Ovary (tissue), 9 donors: ENCODE measurements around the gene IFNA7. TPM values are rescaled to one million over a fixed set of nuclear protein-coding genes. Genes with fewer than 3 reads are reported as not detected.
"Not testable (repeated sequence)": the region's sequence is repeated elsewhere in the genome, so short reads cannot be mapped to it uniquely, and the experiment has no call there.

ENCODE experiments used
- DNase-seq, 5 donors: peaks; one replicate each; pipeline ENCODE4 v3.0.0-alpha.2; 2019 to 2020
- H3K27ac ChIP-seq, 2 donors: fragments of 200-600 bp; one replicate each; pipeline versions ENCODE4 v1.5.1 to v1.8.0; 2019 to 2022
- H3K27me3 ChIP-seq: fragments of 200-600 bp; one replicate; pipeline ENCODE4 v1.8.0; 2022
- H3K36me3 ChIP-seq: fragments of 200-600 bp; sonication (generic); one replicate; pipeline ENCODE4 v1.5.1; 2019
- H3K4me1 ChIP-seq: one replicate; pipeline ENCODE4 v1.8.1; 2013; ENCODE audit warnings: mild to moderate bottlenecking, moderate library complexity; ENCODE audit not compliant: insufficient read depth
- H3K4me3 ChIP-seq: fragments of 200-600 bp; sonication (generic); one replicate; pipeline ENCODE4 v1.5.1; 2017
- H3K9me3 ChIP-seq, 2 donors: fragments of 200-600 bp in 1 of 2; sonication (generic) in 1 of 2; one replicate each; pipeline versions ENCODE4 v1.5.1 to v1.8.1; 2013 to 2019; ENCODE audit warnings: mild to moderate bottlenecking in 1 of 2, moderate library complexity in 1 of 2
- EP300 ChIP-seq: sonication (generic); formaldehyde crosslinking; IDR thresholded peaks from one replicate; pipeline ENCODE4 v1.6.1; 2017; ENCODE audit warnings: antibody characterized with exemption
- POLR2A ChIP-seq: fragments of 450-650 bp; IDR thresholded peaks from one replicate; pipeline ENCODE4 v1.6.1; 2017; ENCODE audit warnings: antibody characterized with exemption, mild to moderate bottlenecking, moderate library complexity
- WGBS, 3 donors: extraction: QIAGEN DNeasy Blood & Tissue Kit in 1 of 3; methylation state at CpG; one replicate each; pipeline versions ENCODE4 v1.1.5 to v1.1.7; 2013 to 2017; 5-methylcytosine and 5-hydroxymethylcytosine counted together
- intact Hi-C, 4 donors: fragments of 100-400 bp; cut with DNase I; formaldehyde crosslinking; loops; one replicate each; pipeline versions ENCODE4 v1.11.0 to v1.15.1; 2022 to 2023
- polyA plus RNA-seq, 2 donors: library from polyadenylated mRNA; stranded (reverse); fragments of 200-250 nt in 1 of 2; fragments of 350-450 nt in 1 of 2; fragmentation: Illumina TruSeq in 1 of 2; extraction: RNeasy Lipid Tissue Mini Kit (QIAGEN cat#74804) in 1 of 2; gene quantifications; one replicate each; pipeline ENCODE4 v1.2.3, GENCODE V29; 2013 to 2014
- total RNA-seq, 7 donors: library from RNA; depleted of rRNA in 2 of 7; stranded (reverse); fragments of >200 nt in 2 of 7; fragmentation: NEBNext Ultra II Directional in 3 of 7; extraction: Animal tissue kit (Norgen Biotek cat#: 25700) in 3 of 7; gene quantifications; one replicate each; pipeline versions ENCODE4 v1.1.0 to v1.2.4, GENCODE V29; 2016 to 2023
- TF ChIP-seq, protein P1 (sequence below), 3 donors: fragments of 450-650 bp in 2 of 3; fragments of 200-600 bp in 1 of 3; IDR thresholded peaks; one replicate each; pipeline versions ENCODE4 v1.5.1 to v1.8.0; 2016 to 2022; ENCODE audit warnings: antibody characterized with exemption in 3 of 3, mild to moderate bottlenecking in 1 of 3
- donor health status: DM: no; HTN: no; CAD: no; lungs with moderate emphysema.
- donor health status: DM: no; HTN: no; CAD: no.
- donor health status: Bipolar disorder and iron deficiency.
- donor health status: DM: yes; HTN: yes; CAD: no.
- donor health status: DM: no; HTN: no; CAD: no.
- donor health status: DM: yes; HTN: yes; CAD: no.

The IFNA7 gene
- total and polyA plus RNA-seq, 9 donors: not detected

DNA sequence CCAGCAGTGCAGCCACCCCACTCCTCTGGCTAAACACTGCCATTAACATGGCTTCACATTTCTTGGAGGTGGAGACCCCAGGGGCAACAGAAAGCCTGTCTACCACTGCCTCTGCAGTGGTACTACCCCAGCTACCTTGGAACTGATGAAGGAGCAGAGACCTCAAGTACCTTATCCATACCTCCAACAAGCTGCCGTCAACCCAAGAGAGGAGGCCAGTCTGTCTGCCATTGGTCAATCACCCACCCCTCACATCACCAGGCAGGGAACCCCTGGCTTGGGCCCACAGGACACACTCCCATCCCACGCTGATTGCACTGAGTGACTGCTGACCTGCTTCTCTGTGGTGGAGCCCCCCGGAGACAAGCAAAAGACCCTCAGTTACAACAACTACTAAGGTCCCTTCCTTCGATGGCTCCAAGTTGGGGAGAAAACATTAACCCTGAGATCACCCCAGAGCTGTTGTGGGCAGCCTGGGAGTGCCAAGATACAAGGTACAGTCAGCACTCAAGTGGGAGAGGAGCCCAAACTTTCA, 32.2 kb upstream of the IFNA7 start:
- intact Hi-C loops: no loop called here
- no peak for DNase-seq
- H3K4me3 ChIP-seq: no peak overlapping the region
- no peak overlapping the region for H3K27ac ChIP-seq
- H3K4me1 ChIP-seq: no peaks in the 10 kb centered on the region
- WGBS, 3 donors: 74 to 83% (median 78%) methylated on average over 4 of the region's 4 CpGs
- no peaks in the 10 kb centered on the region for H3K36me3 ChIP-seq
- TF ChIP-seq POLR2A (no peak), EP300 (no peak)
- TF ChIP-seq, protein P1, sequence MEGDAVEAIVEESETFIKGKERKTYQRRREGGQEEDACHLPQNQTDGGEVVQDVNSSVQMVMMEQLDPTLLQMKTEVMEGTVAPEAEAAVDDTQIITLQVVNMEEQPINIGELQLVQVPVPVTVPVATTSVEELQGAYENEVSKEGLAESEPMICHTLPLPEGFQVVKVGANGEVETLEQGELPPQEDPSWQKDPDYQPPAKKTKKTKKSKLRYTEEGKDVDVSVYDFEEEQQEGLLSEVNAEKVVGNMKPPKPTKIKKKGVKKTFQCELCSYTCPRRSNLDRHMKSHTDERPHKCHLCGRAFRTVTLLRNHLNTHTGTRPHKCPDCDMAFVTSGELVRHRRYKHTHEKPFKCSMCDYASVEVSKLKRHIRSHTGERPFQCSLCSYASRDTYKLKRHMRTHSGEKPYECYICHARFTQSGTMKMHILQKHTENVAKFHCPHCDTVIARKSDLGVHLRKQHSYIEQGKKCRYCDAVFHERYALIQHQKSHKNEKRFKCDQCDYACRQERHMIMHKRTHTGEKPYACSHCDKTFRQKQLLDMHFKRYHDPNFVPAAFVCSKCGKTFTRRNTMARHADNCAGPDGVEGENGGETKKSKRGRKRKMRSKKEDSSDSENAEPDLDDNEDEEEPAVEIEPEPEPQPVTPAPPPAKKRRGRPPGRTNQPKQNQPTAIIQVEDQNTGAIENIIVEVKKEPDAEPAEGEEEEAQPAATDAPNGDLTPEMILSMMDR (IDR thresholded peaks at IDR 0.05): no peak
- no peaks in the 10 kb centered on the region for H3K9me3 ChIP-seq
- H3K27me3 ChIP-seq: no peaks in the 10 kb centered on the region

DNA sequence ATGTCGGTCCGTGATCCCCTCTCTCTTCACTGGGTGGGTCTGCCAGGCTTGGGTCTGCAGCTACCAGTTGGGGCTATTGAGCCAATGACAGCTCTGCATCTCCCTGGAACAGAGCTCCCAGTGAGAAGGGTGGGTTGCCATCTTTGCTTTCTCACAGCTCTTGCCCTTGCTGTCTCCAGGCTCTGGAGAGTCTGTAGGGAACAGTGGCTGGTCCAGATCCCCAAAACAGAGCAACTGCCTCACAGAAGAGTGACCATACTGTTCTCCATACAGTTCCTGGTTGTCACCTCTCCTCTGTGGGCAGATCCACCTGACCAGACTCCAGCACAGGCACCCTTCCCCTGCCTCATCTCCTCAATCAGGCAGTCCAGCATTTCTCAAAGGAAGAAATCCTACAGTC, 31.3 kb upstream of the IFNA7 start:
- intact Hi-C loops: no loop called here
- no peak overlapping the region for H3K27ac ChIP-seq
- TF ChIP-seq POLR2A: no peak
- TF ChIP-seq, protein P1 (IDR thresholded peaks at IDR 0.05): no peak
- TF ChIP-seq EP300: no peak

DNA sequence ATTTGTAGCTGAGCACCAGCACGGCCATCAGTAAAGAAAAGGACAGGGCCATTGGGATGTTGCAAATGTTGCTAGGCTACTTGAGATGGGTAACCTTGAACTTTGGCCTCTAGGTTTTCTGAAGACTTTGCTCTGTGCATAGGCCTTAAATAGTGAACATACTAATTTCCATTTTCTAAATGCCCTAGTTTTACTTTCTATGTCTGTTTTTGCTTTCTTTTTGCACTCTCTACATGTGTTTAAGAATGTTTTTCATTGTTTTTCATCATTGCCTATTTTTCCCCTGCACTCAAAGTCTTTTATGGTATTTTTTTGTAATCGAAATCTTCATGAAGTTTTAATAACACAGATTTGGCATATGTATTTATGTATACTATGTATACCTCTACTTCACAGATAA, 26.1 kb upstream of the IFNA7 start, which contains the start of gene IFNA17:
Gene IFNA17 (minus strand): TSS at position 101 of the 400 bp plus-strand sequence. CDS start 49 bp downstream, at position 52.
- no peak within 1 kb of the TSS for H3K27ac ChIP-seq
- no peaks in the 10 kb centered on the region for H3K36me3 ChIP-seq
- TF ChIP-seq, protein P1 (IDR thresholded peaks at IDR 0.05): no peak
- TF ChIP-seq EP300 (no peak), POLR2A (no peak)
- H3K9me3 ChIP-seq: no peaks in the 10 kb centered on the region
- no peak within 1 kb of the TSS for H3K4me3 ChIP-seq
- H3K4me1 ChIP-seq: no peaks in the 10 kb centered on the region
- no peaks in the 10 kb centered on the region for H3K27me3 ChIP-seq
- DNase-seq: no peak
- intact Hi-C loops: no loop called here
- WGBS, 3 donors: 60 to 62% (median 61%) methylated on average over 2 of the region's 2 CpGs

More for the DNA sequence above, 31.3 kb upstream of the IFNA7 start:
- WGBS, 3 donors: 83 to 92% (median 92%) methylated on average over 2 of the region's 2 CpGs
- Histone ChIP-seq H3K4me3 (no peak overlapping the region), H3K4me1 (no peaks in the 10 kb centered on the region), H3K27me3 (no peaks in the 10 kb centered on the region), H3K36me3 (no peaks in the 10 kb centered on the region), H3K9me3 (no peaks in the 10 kb centered on the region)
- DNase-seq: no peak

DNA sequence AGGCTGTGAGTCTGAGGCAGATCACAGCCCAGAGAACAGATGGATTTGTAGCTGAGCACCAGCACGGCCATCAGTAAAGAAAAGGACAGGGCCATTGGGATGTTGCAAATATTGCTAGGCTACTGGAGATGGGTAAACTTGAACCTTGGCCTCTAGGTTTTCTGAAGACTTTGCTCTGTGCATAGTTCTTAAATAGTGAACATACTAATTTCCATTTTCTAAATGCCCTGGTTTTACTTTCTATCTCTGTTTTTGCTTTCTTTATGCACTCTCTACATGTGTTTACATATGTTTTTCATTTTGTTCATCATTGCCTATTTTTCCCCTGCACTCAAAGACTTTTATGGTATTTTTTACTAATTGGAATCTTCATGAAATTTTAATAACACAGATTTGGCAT, 15.2 kb upstream of the IFNA7 start, which contains the start of gene IFNA16:
Gene IFNA16 (minus strand): TSS at position 101 of the 400 bp plus-strand sequence. CDS start 6 bp downstream, at position 95.
- H3K27ac ChIP-seq, H3K4me3 ChIP-seq, H3K27me3 ChIP-seq, H3K9me3 ChIP-seq, H3K4me1 ChIP-seq, H3K36me3 ChIP-seq, intact Hi-C loops, DNase-seq: not testable (repeated sequence)
- 72 to 92% (median 88%) methylated on average over 1 of the region's 1 CpG for WGBS, 3 donors

GRCh38 chr9:21213411-21214326, 11.7 kb upstream of the IFNA7 start:
- H3K9me3 ChIP-seq, DNase-seq, H3K36me3 ChIP-seq, H3K4me1 ChIP-seq, H3K4me3 ChIP-seq, intact Hi-C loops, H3K27me3 ChIP-seq, H3K27ac ChIP-seq: not testable (repeated sequence)
- 43 to 51% (median 45%) methylated on average over 5 of the region's 5 CpGs for WGBS, 3 donors

GRCh38 chr9:21212160-21212559, 10.2 kb upstream of the IFNA7 start:
- intact Hi-C loops, DNase-seq: not testable (repeated sequence)

GRCh38 chr9:21210782-21211181, 8.8 kb upstream of the IFNA7 start:
- DNase-seq, H3K4me1 ChIP-seq, intact Hi-C loops, H3K4me3 ChIP-seq, H3K27ac ChIP-seq, H3K36me3 ChIP-seq, H3K27me3 ChIP-seq, H3K9me3 ChIP-seq: not testable (repeated sequence)
- WGBS, 3 donors: 82 to 95% (median 89%) methylated on average over 2 of the region's 2 CpGs

More at GRCh38 chr9:21212160-21212559, 10.2 kb upstream of the IFNA7 start:
- not testable (repeated sequence) for H3K36me3 ChIP-seq, H3K9me3 ChIP-seq, H3K27ac ChIP-seq, H3K4me3 ChIP-seq, H3K27me3 ChIP-seq, H3K4me1 ChIP-seq
- WGBS, 3 donors: 51 to 60% (median 55%) methylated on average over 1 to 2 of the region's 2 CpGs
